Esophagus (tissue), 2 donors: ENCODE data around the gene ZNF709. TPM values are rescaled to one million over a fixed set of nuclear protein-coding genes. Genes with fewer than 3 reads are reported as not detected.
"Not testable (repeated sequence)": the region's sequence is repeated elsewhere in the genome, so short reads cannot be mapped to it uniquely, and the experiment has no call there.

Experiments
- H3K27ac ChIP-seq, 2 donors: one replicate each; pipeline ENCODE4 v1.5.1; 2013; ENCODE audit warnings: low read depth in 2 of 2, mild to moderate bottlenecking in 2 of 2, inconsistent platforms in 1 of 2, low read length in 1 of 2, moderate library complexity in 1 of 2
- H3K27me3 ChIP-seq, 2 donors: one replicate each; pipeline ENCODE4 v1.6.1; 2013; ENCODE audit warnings: low read length in 2 of 2, control low read depth in 1 of 2, mild to moderate bottlenecking in 1 of 2; ENCODE audit not compliant: insufficient read depth in 2 of 2, control insufficient read depth in 1 of 2
- H3K36me3 ChIP-seq, 2 donors: one replicate each; pipeline ENCODE4 v1.6.1; 2013; ENCODE audit warnings: low read length in 1 of 2; ENCODE audit not compliant: control insufficient read depth in 2 of 2, insufficient read depth in 2 of 2
- H3K4me1 ChIP-seq, 2 donors: one replicate each; pipeline ENCODE4 v1.6.1; 2013; ENCODE audit warnings: low read length in 1 of 2; ENCODE audit not compliant: control insufficient read depth in 2 of 2, insufficient read depth in 2 of 2
- H3K4me3 ChIP-seq, 2 donors: one replicate each; pipeline ENCODE4 v1.5.1; 2013; ENCODE audit warnings: low read length in 2 of 2, mild to moderate bottlenecking in 2 of 2, low read depth in 1 of 2, moderate library complexity in 1 of 2
- H3K9me3 ChIP-seq, 2 donors: one replicate each; pipeline ENCODE4 v1.6.1; 2013; ENCODE audit warnings: mild to moderate bottlenecking in 2 of 2, low read depth in 1 of 2, low read length in 1 of 2, moderate library complexity in 1 of 2; ENCODE audit not compliant: control insufficient read depth in 2 of 2, insufficient read depth in 1 of 2
- WGBS, 2 donors: extraction: QIAGEN DNeasy Blood & Tissue Kit; methylation state at CpG; one replicate each; pipeline ENCODE4 v1.1.7; 2013; 5-methylcytosine and 5-hydroxymethylcytosine counted together
- polyA plus RNA-seq, 2 donors: library from polyadenylated mRNA; stranded (reverse); fragments of 200-250 nt; gene quantifications; one replicate each; pipeline ENCODE4 v1.2.3, GENCODE V29; 2013
- donor health status: healthy with polysubstance abuse.
- donor health status: Bipolar disorder and iron deficiency.

The ZNF709 gene
- polyA plus RNA-seq, 2 donors = 0.38 to 0.45 TPM

GRCh38 chr19:12425236-12425887 lies 59.3 kb downstream of the ZNF709 start:
- no peak overlapping the region for H3K27ac ChIP-seq
- H3K4me1 ChIP-seq = no peaks in the 10 kb centered on the region
- H3K9me3 ChIP-seq = peaks cover 2 to 6% of the 10 kb centered on the region in 2 donors
- H3K36me3 ChIP-seq = peaks cover 0 to 3% of the 10 kb centered on the region in 2 donors
- H3K4me3 ChIP-seq = no peak overlapping the region
- no peaks in the 10 kb centered on the region for H3K27me3 ChIP-seq
- 95 to 96% methylated on average over 2 of the region's 2 CpGs for WGBS, 2 donors

GRCh38 chr19:12417273-12417672 lies 67.3 kb downstream of the ZNF709 start:
- not testable (repeated sequence) for H3K36me3 ChIP-seq, H3K4me1 ChIP-seq, H3K27ac ChIP-seq, H3K27me3 ChIP-seq, H3K4me3 ChIP-seq
- H3K9me3 ChIP-seq = peaks cover 0 to 11% of the 10 kb centered on the region in 2 donors
- 91 to 96% methylated on average over 5 of the region's 5 CpGs for WGBS, 2 donors

GRCh38 chr19:12411893-12412292 lies 72.7 kb downstream of the ZNF709 start:
- Histone ChIP-seq H3K9me3 (peaks cover 0 to 8% of the 10 kb centered on the region in 2 donors), H3K36me3 (no peaks in the 10 kb centered on the region), H3K27ac (no peak overlapping the region), H3K27me3 (no peaks in the 10 kb centered on the region), H3K4me1 (no peaks in the 10 kb centered on the region), H3K4me3 (no peak overlapping the region)
- 95 to 96% methylated on average over 2 of the region's 2 CpGs for WGBS, 2 donors

Other genes with a start within 250 kb of the ZNF709 start
- gene ZNF44, start 189.9 kb downstream of the ZNF709 start, polyA plus RNA-seq = 1 to 10 TPM; 5.7 TPM
- gene ZNF563, start 151.2 kb downstream of the ZNF709 start, polyA plus RNA-seq = 1 to 10 TPM; 1.5 to 1.7 TPM
- under 1 TPM; 0.26 to 0.58 TPM for gene ZNF442, start 119.1 kb downstream of the ZNF709 start, polyA plus RNA-seq
- 1 to 10 TPM; 1.5 to 3.3 TPM for gene ZNF799, start 83.5 kb downstream of the ZNF709 start, polyA plus RNA-seq
- 1 to 10 TPM; 1.5 to 3.5 TPM for gene ZNF443, start 43.8 kb downstream of the ZNF709 start, polyA plus RNA-seq
- gene ZNF564, start 66.7 kb upstream of the ZNF709 start, polyA plus RNA-seq = 1 to 10 TPM; 2.9 to 3.8 TPM
- under 1 TPM; 0.36 to 0.61 TPM for gene ZNF490, start 126.0 kb upstream of the ZNF709 start, polyA plus RNA-seq
- gene ZNF791, start 126.1 kb upstream of the ZNF709 start, polyA plus RNA-seq = 1 to 10 TPM; 5.1 to 8.1 TPM
- gene MAN2B1, start 181.9 kb upstream of the ZNF709 start, polyA plus RNA-seq = 10 to 100 TPM; 22.6 to 26.6 TPM
- gene WDR83, start 182.0 kb upstream of the ZNF709 start, polyA plus RNA-seq = 10 to 100 TPM in 1 of 2 donors, 1 to 10 TPM in 1; 8.9 to 14.4 TPM
- gene DHPS, start 197.1 kb upstream of the ZNF709 start, polyA plus RNA-seq = 10 to 100 TPM; 45.5 to 51.3 TPM
- not detected for gene GNG14, start 203.2 kb upstream of the ZNF709 start, polyA plus RNA-seq
- 10 to 100 TPM in 1 of 2 donors, 1 to 10 TPM in 1; 5.0 to 12.3 TPM for gene FBXW9, start 211.8 kb upstream of the ZNF709 start, polyA plus RNA-seq
- 10 to 100 TPM; 29.7 to 37.2 TPM for gene TNPO2, start 239.1 kb upstream of the ZNF709 start, polyA plus RNA-seq
- 100 to 1,000 TPM; 212 to 215 TPM for gene TRIR, start 249.9 kb upstream of the ZNF709 start, polyA plus RNA-seq